Measurements from ENCODE around the gene FPR2.
"Not testable (repeated sequence)": the region's sequence is repeated elsewhere in the genome, so short reads cannot be mapped to it uniquely, and the experiment has no call there.

The FPR2 gene

DNA sequence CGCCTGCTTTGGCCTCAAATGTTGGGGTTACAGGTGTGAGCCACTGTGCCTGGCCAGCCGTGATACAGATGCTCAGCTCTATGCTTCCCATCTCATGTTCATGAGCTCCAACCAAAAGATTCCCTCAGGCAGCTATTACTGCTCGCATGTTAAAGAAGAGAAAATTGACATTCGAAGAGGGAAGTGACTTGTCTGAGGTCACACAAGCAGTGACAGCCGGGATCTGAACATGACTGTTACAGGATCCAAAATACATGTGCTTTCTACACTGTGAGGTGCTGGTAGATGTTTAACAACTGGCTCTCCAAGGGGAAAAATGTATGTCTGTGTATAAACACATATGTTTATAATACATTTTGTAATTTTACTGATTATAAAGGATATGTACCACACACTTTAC lies 20.6 kb upstream of the FPR2 start:
- no peak for DNase-seq

DNA sequence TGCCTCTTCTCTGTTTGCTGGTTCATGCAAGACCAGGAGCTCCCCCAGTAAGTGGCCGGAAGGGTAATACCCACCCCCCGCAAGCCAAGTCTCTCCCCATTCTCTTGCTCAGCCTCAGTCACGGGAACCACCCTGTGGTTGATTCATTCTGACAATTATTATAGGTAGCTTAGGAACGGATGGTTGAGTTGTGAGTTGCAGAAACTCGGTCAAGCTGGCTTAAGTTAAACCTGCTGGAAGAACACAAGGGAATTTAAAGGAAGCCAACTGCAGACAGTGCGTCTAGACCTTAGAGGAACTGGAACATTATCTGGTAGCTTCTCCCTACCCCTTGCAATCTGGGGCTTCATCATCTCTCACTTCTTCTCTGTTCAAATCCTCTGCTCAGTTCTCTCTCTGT lies 18.2 kb upstream of the FPR2 start:
- DNase-seq, result no peak

DNA sequence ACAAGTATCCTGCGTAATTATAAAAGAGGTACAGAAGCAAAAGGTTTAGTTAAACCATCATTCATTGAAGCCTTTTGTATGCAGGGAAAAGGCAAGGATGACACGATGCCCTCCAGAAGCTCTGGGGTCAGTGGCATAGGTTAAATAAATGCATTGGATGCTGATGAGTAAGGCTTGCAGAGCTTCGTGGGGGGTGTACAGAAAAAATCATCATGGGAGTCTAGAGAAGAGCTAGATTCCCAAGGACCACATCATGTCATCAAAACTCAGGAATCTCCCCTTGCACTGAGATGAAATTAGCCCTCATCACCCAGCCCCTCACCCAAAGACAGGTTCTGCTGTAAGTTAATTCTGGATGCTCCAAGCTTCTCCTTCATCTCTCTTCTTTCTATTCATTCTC lies 17.6 kb upstream of the FPR2 start:
- no peak for DNase-seq

DNA sequence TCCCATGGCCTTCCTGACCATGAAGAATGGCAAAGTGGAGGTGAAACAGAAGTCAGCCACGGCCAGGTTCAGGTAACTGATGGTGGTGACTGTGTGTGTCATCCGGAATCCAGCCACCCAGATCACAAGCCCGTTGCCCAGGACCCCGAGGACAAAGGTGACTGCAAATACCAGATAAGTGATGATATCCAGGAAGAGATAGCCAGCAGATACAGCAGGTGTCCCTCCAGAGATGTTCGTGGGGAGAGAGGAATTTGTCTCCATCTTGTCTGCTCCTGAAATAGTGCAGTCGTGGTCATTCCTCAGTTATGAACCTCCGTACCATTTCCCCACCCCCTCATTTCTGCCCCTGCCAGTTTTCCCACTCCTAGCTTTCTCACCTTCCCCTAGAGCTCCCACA lies 14.2 kb upstream of the FPR2 start:
- DNase-seq, result no peak

DNA sequence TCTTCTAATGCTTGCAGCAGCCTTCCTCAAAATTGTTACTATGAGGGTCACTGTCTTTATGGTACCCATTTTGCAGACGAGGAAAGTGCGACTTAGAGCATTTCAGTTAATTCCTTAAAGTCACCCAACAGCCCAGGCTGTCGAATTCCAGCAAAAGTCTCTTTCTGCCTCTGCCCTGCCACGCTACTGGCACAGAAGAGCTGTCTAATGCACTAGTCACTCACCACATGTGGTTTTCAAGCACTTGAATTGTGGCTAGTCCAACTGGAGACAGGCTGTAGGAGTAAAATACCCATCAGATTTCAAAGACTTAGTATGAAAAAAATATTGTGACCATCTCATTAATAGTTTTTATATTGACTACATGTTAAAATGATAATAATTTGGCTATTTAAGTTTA lies 11.0 kb upstream of the FPR2 start:
- DNase-seq, result no peak

DNA sequence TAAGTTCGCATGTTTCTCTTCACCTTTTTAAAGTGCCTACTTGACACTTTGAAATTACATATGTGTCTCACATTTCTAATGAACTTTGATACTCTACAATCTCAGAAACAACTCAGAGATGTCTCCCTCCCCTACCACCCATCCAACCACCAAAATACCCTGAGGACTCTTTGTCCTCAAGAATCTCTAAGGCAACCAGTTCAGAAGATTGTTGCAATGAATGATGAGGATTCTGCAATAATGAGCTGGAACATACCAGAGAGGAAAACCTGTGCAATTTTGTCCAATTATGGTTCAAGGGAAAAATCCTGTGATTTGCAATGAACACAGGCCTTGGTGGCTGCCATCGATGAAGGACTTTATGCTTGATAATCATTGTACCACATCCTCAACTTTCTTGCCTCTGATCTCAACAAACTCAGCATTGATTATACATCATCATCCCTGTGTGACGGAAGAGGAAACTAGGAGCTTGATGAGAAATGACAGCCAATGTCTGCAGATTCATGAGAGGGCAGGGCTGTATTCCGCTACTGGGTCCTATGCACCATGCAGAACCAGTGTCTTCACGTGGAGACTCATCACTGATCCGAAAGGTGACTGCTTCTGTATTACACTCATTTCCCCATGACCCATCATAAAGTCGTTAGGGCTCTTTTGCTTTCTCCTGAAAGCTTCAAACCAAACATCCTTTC lies 10.4 kb upstream of the FPR2 start:
- no peak for DNase-seq

DNA sequence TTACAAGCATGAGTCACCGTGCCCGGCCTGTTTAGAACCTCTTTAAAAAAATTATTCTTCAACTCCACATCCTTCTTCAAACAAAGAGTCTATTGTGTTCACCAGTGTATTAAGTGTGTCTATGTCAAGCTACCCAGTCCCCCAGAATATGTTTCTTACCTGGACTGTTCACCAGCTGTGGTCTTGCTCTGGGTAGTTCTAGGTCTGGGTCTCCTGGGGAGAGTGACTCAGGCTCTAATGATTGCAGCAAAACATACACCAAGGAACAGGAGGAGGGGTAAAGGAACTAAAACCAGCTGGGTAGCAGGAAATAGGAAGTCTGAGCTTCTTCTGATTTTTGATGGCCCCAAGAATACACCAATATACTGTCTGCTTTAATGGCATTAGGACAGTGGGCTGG lies 9.3 kb upstream of the FPR2 start, which contains the start of gene FPR1:
FPR1 (minus strand) TSS at position 224 of the 400 bp plus-strand sequence. CDS start 4,884 bp downstream, outside the sequence.
- DNase-seq, result no peak

DNA sequence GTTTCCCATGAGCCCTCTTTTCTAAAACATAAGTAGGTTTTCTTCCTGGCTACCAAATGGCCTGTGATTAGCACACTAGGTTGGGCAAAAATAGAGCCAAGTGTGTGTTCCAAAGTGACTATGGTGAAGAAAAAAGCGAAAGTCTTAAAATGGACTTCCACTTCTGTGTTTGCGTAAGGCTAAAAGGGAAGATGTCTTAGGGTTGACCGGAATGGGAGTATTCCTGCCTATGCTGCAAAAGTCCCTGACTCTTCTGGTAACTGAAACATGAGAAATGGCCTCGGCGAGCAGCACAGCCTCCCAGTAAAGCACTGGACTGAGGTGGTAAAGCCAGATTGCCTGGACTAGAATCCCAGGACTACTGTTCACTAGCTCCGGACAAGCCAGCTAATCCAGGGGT lies 6.9 kb upstream of the FPR2 start:
- no peak for DNase-seq

DNA sequence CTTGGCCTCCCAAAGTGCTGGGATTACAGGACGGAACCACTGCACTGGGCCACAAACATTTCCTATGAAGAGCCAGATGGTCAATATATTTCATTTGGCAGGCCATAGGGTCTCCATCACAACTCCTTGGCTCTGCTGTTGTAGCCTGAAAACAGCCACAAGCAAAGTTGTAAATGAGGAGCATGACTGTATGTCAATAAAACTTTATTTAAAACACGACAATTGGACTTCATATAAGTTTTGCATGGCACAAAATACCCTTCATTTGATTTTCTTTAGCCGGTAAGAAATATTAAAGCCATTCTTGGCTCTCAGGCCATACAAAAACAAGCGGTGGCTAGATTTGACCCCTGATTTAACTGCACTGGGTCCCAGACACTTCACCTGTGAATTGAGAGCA lies 6.2 kb upstream of the FPR2 start:
- DNase-seq, result no peak

DNA sequence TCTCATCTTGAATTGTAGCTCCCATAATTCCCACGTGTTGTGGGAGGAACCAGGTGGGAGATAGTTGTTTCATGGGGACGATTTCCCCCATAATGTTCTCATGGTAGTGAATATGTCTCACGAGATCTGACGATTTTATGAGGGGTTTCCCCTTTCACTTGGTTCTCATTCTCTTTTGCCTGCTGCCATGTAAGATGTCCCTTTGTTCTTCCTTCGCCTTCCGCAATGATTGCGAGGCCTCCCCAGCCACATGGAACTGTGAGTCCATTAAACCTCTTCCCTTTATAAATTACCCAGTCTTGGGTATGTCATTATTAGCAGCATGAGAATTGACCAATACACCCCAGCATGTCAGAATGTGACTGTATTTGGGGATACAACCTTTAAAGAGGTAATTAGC lies 5.4 kb upstream of the FPR2 start:
- DNase-seq, result no peak

DNA sequence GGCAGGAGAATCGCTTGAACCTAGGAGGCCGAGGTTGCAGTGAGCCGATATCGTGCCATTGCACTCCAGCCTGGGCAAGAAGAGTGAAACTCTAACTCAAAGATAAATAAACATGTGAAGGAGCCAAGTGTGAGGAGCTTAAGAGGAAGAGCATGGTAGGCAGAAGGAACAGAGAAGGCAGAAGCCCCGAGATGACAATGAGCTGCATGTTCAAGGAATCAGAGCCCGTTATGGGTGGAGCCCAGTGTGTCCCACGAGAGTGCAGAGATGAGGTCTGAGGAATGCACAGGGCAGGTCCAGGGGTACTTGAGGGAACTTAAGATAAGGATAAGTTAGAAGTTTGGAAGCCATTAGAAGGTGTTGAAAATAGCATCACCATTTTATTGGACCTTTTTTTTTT lies 716 bp downstream of the FPR2 start:
- DNase-seq, result no peak

DNA sequence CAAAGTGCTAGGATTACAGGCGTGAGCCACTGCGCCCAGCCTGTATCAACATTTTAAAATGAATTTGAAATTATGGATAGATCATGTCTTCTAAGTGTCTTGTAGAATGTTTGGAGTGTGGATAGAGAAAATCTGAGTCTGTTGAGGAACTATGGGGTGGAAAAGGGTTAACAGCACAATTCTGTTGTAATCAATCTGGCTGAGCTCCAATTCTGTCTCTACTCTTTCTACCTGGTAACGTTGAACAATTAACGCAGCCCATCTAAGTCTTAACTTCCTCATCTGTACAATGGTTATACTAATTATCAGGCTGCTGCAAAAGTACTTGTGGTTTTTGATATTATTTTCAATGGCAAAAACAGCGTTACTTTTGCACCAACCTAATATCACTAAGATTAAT lies 4.1 kb downstream of the FPR2 start:
- no peak for DNase-seq

DNA sequence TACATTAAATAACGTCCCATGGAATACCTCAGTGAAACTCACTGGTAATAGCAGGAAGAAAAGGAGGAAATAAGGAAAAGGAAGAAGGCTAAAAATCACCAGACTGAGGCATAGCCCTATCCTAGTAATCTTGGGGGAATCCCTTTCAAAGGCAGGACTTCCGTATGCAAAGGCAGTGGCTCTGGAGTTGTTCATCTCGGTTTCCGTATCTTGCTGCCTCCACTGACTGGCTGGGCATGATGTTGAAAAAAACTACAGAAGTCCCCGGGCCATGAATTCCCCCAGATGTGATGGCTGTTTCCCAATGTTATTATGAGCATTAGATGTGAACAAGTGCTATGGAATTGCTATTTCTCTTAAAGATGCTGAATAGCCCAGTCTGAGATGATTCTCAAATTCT lies 5.5 kb downstream of the FPR2 start:
- DNase-seq, result no peak

DNA sequence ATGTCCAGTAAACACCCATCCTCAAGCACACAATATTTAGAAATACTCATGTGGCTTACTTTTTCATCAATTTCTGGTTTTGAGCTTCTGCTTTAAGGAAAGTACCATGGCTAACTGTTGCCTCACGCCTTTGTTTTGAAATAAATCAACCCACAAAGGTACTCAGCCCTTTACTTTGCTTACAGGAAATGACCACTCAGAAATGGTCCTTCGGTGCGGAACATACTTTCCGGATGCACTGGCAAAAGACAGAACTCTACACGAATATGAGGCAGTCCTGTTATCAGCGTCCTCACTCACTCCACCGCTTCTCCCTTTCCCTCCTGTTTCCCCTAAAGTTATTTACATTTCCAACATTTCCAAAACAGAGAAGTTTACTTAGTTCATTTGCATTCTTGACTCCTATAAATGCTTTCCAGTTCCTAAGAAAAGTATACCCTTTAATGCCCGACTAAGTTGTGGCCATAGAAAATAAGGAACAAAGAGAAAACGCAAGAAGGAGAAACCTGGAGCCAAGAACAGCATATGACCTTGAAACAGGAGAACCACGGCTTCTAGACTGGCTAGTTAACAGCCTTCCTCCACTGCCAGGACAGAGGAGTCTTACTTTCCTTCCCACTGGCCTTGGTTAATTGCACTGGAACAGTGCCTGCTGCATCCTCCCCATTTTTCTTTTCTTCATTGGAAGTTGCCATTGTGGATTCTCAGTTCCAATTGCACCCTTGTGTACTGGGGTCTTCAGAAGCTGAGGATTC lies 10.6 kb downstream of the FPR2 start:
- no peak for DNase-seq

DNA sequence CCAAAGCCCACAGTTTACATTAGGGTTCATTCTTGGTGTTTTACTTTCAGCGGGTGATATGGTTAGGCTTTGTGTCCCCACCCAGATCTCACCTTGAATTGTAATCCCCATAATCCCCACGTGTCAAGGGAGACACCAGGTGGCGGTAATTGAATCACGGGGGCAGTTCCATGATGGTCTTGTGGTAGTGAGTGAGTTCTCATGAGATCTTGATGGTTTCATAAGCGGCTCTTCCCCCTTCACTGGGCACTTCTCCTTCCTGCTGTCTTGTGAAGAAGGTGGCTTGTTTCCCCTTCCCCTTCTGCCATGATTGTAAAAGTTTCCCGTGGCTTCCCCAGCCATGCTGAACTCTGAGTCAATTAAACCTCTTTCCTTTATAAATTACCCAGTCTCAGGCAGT lies 12.0 kb downstream of the FPR2 start:
- DNase-seq, result no peak

DNA sequence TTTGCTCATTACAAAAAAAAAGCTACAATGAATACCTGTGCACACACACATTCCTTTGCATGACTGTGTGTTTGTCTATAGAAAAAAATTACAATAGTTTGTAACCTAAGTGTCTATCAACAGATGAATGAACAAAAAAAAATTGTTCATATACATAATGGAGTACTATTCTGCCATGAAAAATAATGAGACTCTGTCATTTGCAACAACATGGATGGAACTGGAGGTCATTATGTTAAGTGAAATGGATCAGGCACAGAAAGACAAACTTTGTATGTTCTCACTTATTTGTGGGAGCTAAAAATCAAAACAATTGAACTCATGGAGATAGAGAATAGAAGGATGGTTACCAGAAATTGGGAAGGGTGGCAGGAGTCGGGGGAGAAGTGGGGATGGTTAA lies 15.6 kb downstream of the FPR2 start:
- not testable (repeated sequence) for DNase-seq

DNA sequence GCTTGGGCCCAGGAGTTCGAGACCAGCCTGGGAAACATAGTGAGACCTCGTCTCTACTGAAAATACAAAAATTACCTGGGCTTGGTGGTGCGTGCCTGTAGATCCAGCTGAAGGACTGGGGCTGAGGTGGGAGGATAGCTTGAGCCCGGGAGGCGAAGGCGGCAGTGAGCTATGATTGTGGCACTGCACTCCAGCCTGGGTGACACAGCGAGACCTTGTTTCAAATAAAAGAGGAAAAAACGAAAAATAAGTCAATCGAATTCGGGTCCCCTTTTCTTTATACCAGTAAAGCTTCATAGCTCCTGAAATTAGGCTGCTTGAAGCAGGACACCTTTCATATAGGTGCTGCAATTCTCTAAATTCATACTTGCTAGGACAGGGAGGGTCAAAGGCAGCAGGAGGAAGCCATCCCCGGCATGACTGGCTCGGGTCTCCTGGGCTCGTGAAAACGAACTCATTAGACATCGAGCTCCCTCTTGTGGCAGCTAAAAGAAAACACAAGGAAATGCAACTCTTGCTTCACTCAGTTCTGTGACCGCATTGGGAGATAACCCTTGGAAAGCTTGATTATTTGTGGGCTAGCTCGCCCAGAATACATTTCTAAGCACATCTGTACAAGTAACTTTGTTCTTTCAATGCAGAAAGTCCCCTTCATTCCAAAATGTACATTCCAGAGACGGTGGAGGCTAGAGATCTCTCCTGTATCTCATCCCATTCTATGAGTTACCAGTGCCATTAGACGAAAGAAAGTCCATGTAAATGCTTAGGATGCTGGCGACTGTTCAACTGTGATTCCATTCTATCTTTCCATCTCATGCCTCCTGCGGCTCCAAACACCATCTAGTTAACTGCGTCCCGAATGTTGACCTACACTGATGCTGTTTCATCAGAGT lies 16.8 kb downstream of the FPR2 start:
- DNase-seq, result peak; percentile 62

DNA sequence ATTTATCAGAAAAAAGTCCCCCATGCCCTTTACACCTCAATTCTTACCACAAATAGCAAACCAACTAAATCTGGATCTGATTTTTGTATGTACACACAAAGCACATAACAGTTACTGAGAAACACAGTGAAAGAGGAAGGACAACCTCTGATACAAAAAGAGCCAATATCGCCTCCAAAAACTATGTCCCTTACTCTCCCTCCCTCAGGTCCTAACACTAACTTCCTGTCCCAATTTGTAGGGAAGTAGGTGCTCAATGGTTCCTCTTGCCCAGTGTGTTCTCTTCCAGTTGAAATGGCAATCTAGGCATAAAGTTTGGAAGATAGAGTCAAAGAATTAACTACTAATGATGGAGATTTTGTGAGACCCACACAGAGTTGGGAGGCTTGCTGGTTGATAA lies 18.2 kb downstream of the FPR2 start:
- DNase-seq, result no peak

DNA sequence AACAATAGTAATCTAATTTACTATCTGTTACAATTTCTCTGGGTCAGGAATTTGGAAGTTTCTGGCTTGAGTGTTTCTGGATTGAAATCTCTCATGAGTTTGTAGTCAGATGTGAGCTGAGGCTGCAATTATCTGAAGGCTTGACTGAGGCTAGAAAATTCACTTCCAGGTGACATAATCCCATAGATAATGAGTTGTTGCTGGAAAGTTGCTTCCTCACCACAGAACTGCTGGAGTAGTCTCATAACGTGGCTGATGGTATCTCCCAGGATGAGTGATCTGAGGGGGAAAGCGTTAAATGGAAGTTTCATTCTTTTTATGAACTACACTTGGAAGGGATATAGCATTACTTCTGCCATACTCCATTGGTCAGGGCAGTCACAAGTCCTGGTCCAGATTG lies 18.7 kb downstream of the FPR2 start:
- DNase-seq, result no peak

DNA sequence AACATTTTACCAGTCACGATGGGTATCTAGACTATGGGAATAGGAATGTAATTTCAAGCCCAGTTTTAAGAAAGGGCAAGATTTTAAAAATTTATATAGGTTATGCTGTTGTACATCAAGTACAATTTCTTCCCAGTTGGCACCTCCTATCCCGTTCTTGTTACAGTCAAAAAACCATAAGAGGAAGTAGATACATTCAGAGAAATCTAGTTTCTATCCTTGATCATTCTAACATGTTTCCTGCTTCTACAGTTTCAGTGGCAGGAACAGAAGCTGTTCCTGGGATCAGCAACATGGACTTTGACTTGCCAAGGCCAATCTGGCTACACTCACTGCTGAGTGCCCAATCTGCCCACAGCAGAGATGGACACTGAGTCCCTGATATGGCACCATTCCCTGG lies 19.3 kb downstream of the FPR2 start:
- DNase-seq, result no peak

DNA sequence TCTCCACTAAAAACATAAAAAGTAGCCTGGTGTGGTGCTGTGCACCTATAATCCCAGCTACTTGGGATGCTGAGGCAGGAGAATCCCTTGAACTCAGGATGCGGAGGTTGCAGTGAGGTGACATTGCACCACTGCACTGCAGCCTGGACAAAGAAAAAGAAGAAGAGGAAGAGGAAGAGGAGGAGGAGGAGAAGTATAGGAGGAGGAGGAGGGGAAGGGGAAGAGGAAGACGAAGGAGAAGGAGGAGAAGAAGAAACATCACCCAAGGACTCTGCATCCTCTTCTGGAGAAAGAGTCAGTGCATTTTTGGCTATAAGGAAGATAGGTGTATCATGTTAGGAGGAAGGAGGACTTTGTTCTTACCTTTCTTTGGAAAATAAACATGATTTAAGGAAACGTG lies 21.0 kb downstream of the FPR2 start:
- no peak for DNase-seq

DNA sequence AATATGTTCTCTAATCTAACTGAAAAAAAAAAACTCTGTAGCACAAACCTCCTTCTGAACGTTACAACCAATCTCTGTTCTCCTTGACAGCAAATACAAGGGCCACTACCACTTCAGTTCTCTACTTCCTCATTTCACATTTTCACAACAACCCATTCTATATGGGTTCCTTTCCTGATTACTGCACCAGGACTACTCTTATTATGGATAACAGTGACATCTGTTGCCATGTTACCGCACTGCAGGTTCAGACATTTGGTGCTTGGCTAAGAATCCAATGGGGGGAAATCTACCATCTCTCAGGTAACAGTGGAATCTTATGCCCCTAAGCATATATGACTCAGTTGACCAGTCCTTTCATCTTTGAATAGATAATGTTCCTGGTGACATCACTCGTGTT lies 22.4 kb downstream of the FPR2 start:
- DNase-seq, result no peak

DNA sequence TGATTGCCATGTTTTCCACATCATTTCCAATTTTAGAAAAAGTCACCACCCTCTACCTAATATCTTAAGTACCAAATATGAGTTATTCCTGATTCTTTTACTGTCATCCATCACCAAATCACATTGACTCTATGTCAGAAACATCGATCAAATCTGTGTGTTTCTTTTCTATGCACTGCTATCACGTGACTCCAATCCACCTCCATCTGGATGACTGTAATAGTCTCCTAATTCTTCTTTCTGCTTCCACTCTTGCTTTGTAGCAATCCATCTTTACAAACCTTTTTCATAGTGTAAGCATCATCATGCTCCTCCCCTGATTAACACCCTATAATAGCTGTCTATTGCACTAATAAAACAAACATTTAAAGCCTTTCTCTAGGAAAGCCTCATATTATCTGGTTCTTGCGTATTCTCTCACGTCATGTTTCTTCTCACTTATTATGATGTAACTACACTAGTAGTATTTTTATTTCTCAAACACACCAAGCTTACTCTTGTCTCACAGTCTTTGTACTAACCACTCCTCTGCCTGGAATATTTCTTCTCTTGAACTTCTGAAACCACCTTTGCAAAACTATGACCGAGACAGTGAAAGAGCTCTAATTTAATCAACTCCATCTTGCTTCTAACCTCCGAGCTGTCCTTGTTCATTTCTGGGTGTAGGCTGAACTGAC lies 23.3 kb downstream of the FPR2 start:
- no peak for DNase-seq

Data from NCI-H1436 (cell line).